ENCODE measurements around the gene EVA1A.

GRCh38 chr2:75607400-75607798 is 46.7 kb upstream of the EVA1A start:
- no peak for TF ChIP-seq CTCF (IDR thresholded peaks at IDR 0.05; ENCODE audit: low read depth, low read length, poor library complexity, severe bottlenecking)
- no peak for TF ChIP-seq EZH2phosphoT487 (IDR thresholded peaks at IDR 0.05; ENCODE audit: borderline replicate concordance, low read length)

Measured in DOHH2 (cell line).